Stimulated activated CD8-positive, alpha-beta memory T cell treated with anti-CD3 and anti-CD28 coated beads, Interleukin-2, amount 100 ng/mL, for 1 hour (primary cell): ENCODE data around the gene PSRC1.
A peak's percentile ranks its signal among the peaks of the same experiment; 100 is the strongest.

Experiments
- DNase-seq, 2 donors: peaks; one replicate each; pipeline ENCODE4 v3.0.0-alpha.2; 2020; ENCODE audit warnings: low read depth in 2 of 2

Gene PSRC1

GRCh38 chr1:109272021-109272799 lies 10.7 kb downstream of the PSRC1 start:
- no peak for DNase-seq

GRCh38 chr1:109271458-109271857 lies 11.5 kb downstream of the PSRC1 start:
- DNase-seq, result no peak

GRCh38 chr1:109270623-109271317 lies 12.2 kb downstream of the PSRC1 start:
- DNase-seq, result no peak

DNA sequence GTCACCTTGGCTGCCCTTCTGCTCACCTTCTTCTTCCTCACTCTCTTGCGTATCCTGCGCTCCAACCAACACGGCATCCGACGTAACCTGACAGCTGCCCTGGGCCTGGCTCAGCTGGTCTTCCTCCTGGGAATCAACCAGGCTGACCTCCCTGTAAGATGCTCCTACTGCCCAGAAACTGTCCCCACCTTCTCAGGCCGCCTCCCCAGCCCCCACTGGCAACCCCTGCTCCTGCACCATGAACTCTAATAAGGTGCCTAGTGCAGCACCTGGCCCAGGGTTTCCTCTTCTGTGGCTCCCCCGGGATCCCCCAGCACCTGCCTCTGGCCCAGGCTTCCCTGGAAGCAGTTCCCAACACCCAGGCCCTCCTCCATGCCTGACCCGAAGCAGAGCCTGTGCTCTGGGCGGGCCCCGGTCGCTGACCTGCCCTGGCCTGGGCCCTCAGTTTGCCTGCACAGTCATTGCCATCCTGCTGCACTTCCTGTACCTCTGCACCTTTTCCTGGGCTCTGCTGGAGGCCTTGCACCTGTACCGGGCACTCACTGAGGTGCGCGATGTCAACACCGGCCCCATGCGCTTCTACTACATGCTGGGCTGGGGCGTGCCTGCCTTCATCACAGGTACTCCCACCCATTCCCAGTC lies 12.8 kb downstream of the PSRC1 start:
- no peak for DNase-seq

- DNase-seq, result no peak
Observed at GRCh38 chr1:109269212-109269980, 13.5 kb downstream of the PSRC1 start.

DNA sequence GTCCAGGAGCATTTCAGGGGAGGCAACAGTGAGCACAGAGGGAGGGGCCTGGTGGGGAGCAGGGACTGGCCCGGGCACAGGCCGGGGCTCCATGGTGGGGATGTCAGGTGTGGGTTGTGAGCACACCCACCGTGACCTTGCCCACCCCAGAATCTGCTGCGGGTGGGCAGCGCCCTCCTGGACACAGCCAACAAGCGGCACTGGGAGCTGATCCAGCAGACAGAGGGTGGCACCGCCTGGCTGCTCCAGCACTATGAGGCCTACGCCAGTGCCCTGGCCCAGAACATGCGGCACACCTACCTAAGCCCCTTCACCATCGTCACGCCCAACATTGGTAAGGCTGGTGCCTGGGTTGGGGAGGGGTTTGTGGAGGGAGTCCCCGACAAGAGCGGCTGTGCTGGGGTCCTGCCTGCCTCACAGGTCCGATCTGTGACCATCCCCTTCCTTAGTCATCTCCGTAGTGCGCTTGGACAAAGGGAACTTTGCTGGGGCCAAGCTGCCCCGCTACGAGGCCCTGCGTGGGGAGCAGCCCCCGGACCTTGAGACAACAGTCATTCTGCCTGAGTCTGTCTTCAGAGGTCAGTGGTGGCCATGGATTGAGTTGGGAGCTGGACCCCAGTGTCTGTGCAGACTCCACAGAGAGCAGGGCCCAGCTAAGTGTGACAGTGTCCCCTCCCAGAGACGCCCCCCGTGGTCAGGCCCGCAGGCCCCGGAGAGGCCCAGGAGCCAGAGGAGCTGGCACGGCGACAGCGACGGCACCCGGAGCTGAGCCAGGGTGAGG lies 14.3 kb downstream of the PSRC1 start:
- DNase-seq, result no peak

GRCh38 chr1:109267743-109268300 lies 15.1 kb downstream of the PSRC1 start:
- no peak for DNase-seq

DNA sequence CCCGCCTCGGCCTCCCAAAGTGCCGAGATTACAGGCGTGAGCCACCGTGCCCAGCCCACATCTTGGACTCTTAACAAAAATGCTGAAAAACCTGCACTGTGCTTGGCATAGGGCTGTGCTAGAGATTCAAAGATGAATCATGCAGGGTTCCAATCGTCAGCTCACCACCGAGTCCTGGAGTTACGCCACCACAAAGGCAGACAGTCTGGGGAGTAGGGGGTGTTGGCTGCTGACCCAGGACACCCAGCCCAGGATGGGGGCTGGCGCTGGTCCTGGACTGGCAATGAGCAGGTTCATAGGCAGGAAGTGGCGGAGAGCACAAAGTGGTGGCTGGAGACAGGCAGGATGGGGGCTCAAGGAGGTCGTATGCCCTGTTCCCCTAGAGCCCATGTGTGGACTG lies 16.0 kb downstream of the PSRC1 start:
- no peak for DNase-seq

- DNase-seq, result no peak
Observed at GRCh38 chr1:109265741-109266330, 17.1 kb downstream of the PSRC1 start.

GRCh38 chr1:109265016-109265415 lies 17.9 kb downstream of the PSRC1 start:
- DNase-seq, result no peak

DNA sequence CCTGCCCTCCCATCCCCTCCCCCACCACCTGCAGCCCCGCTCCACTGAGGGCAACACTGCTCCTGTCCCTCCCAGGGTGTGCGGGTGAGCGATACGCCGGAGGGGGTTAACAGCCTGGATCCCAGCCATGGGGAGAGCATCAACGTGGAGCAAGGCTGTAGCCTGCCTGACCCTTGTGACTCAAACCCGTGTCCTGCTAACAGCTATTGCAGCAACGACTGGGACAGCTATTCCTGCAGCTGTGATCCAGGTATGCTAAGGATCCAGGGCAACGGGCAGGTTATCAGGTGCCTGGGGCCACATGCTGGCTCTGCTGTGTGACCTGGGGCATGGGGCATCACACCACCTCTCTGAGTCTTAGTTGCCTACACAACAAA lies 18.6 kb downstream of the PSRC1 start:
- DNase-seq, result no peak

DNA sequence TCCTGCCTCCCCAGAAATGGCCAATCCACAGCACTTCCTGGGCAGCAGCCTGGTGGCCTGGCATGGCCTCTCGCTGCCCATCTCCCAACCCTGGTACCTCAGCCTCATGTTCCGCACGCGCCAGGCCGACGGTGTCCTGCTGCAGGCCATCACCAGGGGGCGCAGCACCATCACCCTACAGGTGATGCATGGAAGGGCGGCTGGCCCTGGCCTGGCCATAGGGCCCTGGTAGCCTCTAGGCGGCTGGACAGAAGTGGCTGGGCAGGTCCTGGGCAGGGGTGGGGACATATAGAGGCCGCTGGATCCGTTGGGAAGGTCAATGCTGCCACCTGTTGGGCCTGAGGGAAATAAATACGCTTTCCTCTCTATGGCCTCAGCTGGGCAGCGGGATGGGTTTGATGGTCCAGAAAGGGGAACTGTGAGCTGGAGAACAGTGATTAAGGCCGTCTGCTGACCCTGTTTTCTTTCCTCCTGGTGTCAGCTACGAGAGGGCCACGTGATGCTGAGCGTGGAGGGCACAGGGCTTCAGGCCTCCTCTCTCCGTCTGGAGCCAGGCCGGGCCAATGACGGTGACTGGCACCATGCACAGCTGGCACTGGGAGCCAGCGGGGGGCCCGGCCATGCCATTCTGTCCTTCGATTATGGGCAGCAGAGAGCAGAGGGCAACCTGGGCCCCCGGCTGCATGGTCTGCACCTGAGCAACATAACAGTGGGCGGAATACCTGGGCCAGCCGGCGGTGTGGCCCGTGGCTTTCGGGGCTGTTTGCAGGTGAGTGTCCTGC lies 19.2 kb downstream of the PSRC1 start:
- DNase-seq, result peak; percentile 34 to 51

GRCh38 chr1:109263234-109263596 lies 19.7 kb downstream of the PSRC1 start:
- DNase-seq, result no peak

GRCh38 chr1:109262231-109263055 lies 20.5 kb downstream of the PSRC1 start:
- DNase-seq, result no peak

DNA sequence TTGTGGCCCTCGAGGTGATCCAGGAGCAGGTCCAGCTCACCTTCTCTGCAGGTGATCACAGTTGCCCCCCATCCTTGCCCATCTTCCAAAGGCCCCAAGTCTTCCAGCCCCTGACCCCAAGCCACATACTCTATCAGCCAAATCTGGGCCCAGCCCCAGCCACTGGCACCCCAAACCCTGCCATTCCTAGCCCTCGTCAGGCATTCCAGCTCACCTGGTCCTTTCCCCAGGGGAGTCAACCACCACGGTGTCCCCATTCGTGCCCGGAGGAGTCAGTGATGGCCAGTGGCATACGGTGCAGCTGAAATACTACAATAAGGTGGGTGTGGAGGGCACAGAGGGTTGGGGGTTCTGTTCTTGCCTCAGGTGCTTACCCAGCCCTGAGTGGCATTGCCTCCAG lies 21.4 kb downstream of the PSRC1 start:
- no peak for DNase-seq

GRCh38 chr1:109261006-109261405 lies 21.9 kb downstream of the PSRC1 start:
- DNase-seq, result no peak

- no peak for DNase-seq
Observed at GRCh38 chr1:109259674-109260557, 23.0 kb downstream of the PSRC1 start.
